Left cardiac atrium (tissue), 4 donors: ENCODE measurements around the gene KRTAP5-6. TPM values are rescaled to one million over a fixed set of nuclear protein-coding genes. Genes with fewer than 3 reads are reported as not detected.

Source experiments
- ATAC-seq, 2 donors: fragments of 200-7000 bp; cut with Tn5 transposase; one replicate each; pipeline ENCODE4 v1.9.1; 2020; ENCODE audit warnings: mild to moderate bottlenecking in 2 of 2, moderate library complexity in 2 of 2
- DNase-seq: peaks from one replicate; pipeline ENCODE4 v3.0.0-alpha.2; 2020
- intact Hi-C, 2 donors: fragments of 100-400 bp; cut with DNase I; formaldehyde crosslinking; loops; one replicate each; pipeline versions ENCODE4 v1.14.1 to v1.15.1; 2022 to 2023
- total RNA-seq, 2 donors: library from RNA; stranded (reverse); fragmentation: NEBNext Ultra II Directional; extraction: Animal tissue kit (Norgen Biotek cat#: 25700); gene quantifications; one replicate each; pipeline ENCODE4 v1.2.1, GENCODE V29; 2021
- donor health status: DM: no; HTN: yes; CAD: no.
- donor health status: DM: no; HTN: yes; CAD: no; lungs with severe emphysema.
- donor health status: DM: yes; HTN: yes; CAD: no.
- donor health status: Dilated cardiomyopathy.

KRTAP5-6 gene
- total RNA-seq, 2 donors from 2014 or later: not detected

DNA sequence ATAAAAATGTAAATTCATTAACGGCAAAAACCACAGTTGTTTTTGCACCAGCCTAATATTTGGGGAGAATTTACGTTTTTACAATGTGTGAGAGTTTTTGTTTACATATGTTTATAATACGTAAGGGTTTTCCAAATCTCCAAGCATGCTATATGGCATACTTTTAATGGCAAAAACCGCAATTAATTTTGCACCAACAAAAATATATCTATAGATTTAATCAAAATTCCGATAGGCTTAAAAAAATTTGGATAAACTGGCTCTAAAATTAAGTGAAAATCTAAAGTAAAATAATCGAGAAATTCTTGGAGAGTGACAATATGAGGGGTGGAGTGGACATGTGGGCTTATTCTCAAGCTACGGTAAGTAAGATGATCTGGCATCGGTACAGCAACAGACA is 22.8 kb downstream of the KRTAP5-6 start:
- intact Hi-C loops: loop anchor here in 1 of 2 donors (5.0 kb wide), 1 partner anchor 93 kb away; no protein-coding TSS in a partner anchor
- DNase-seq (no peak), ATAC-seq (no peak)

DNA sequence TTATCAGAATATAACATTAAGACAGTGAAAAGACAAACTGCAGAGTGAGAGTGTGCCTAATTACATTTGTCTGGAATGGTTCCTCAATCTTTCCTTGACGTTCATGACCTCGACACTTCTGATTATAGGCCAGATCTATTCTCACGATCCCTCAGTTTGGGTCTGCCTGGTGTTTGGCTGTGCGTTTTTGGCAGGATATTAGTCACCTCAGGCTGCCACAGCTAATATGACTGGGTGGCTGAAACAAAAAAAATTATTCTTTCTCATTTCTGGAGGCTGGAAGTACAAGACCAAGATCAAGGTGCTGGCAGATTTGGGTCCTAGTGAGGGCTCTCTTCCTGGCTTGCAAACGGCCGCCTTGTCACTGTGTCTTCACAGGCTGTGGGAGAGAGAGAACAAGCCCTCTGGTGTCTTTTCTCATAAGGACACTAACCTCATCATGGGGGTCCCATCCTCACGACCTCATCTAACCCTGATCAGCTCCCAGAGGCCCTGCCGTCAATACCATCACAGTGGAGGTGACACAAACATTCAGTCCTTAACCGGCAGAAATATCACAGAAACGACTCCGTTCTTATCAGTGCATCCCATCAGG is 30.2 kb downstream of the KRTAP5-6 start:
- ATAC-seq (no peak), DNase-seq (no peak)
- intact Hi-C loops: no loop called here

DNA sequence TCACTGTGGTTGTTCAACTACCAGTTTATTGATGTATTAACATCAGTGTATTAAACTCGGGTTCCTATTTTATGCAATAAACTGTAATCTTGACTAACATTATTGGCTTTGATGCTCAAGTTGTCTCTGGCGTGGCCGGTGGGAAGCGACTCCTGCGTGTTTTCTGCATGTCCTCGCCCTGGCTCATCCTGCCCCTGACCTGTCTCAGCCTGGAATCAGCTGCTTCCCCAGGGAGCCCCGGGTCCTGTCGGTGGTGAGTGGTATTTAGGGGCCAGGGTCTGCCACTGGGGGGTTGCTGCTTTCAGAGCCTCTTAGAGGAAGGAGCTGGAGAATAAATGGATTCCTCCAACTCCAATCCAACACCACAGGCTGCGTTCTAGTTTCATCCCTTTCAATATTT is 30.9 kb downstream of the KRTAP5-6 start:
- DNase-seq (no peak), ATAC-seq (no peak)
- intact Hi-C loops: no loop called here

DNA sequence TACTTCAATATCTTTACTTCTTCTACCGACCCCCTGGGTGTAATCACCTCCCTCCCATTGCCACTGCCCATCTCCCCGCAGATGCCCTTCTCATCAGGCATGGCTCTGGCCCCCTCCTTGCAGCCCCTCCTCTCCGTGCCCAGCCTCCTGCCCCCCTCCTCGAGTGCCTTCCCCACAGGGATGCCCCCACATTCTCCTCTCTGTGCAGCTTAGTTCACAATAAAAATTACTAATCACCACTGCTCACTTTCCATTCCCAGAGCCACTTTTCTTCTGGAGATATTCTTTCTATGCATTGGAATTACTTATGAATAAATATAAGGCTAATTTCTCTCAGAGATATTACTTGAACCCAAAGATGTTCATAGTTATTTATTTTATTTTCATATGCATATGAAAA is 31.3 kb downstream of the KRTAP5-6 start:
- intact Hi-C loops: no loop called here
- DNase-seq: no peak
- ATAC-seq: no peak

DNA sequence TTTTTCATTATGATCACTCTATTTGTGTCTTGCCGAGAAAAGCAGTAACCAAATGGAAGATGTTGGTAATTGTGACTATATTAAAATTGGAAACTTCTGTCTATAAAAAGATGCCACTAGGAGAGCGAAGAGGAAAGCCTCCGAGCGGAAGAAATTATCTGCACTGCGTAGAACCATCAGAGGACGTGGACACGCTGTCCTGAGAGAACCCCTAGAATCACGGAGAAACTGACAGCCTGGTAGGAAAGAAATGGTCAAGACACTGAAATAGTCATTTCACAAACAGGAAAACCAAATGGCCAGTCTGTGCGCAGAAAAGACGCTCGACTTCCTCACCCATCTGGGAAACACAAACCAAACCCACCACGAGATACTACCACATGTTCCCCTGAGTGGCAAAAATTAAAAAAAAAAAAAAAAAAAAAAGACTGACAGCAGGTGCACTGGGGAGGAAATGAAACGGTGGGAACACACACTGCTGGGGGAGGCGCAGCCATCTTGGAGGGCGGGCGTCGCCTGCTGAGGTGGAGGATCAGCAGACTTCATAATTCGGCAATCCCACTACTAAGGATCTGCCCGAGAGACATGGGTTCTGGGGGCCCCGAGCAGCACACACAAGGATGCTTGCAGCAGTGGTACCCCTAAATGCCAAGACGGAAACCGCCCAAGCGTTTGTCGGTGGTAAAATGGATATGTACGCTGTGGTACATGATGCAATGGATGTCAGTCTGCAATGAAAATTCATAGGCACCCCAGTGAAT is 32.1 kb downstream of the KRTAP5-6 start:
- ATAC-seq (no peak), DNase-seq (no peak)
- intact Hi-C loops: no loop called here

DNA sequence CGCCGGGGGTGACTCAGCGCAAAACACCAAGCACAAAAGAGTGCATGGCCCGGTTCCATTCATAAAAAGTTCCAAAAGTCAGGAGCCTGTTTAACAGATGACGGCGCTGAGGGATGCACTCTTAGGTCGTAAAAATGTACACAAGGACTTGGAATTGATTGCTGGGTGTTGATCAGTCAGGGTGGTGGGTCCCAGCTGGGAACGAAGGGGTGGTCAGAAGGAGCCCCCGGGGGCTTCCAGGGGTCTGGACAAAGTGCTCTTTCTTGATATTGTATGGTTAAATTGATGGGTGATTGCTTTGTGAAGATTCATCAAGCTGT is 32.7 kb downstream of the KRTAP5-6 start:
- no peak for DNase-seq
- no peak for ATAC-seq
- intact Hi-C loops: no loop called here

DNA sequence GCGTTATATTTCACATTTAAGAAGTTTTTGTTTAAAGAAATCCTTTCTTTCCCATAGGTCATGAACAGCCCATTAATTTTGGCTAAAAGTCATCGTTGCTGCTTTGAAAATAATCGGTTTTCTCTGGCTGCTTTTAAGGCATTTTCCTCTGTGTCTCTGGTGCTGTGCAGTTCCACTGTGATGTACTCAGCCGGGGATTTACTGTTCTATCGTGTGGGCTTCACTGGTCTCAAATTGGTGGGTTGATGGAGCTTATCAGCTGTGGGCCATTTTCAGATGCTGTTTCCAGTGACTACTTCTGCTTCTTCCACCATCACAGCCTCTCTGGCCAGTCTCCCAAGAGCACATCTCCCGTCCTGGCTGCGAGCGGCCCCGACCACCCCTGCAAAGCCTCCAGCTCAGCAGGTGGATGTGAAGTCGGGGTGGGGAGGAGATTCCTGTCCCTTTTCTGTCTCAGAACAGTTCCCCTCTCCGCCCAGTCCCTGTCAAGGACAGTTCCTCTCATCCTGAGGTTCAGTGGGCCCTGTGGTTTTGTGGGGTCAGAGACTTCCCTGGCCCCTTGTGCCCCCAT is 33.1 kb downstream of the KRTAP5-6 start:
- intact Hi-C loops: no loop called here
- DNase-seq (no peak), ATAC-seq (no peak)

DNA sequence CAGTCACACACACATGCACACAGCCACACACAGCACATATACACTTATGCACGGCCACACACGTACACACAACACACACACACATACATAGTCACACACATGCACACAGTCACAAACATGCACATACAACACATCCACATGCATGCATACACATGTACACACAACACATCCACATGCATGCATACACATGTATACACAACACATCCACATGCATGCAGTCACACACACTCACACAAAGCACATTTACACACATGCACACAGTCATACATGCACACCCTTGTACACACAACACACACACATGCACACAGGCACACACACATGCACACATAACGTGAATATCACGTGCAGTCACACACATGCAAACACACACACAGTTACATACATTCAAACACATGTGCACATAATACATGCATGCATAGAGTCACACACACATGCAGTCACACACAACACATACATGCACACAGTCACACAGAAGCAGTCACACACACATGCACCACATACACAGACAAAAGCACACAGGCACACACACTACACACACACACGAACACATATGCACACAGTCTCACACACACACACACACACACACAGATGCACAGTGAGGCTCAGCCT is 34.6 kb downstream of the KRTAP5-6 start:
- intact Hi-C loops: no loop called here
- DNase-seq (no peak), ATAC-seq (no peak)

DNA sequence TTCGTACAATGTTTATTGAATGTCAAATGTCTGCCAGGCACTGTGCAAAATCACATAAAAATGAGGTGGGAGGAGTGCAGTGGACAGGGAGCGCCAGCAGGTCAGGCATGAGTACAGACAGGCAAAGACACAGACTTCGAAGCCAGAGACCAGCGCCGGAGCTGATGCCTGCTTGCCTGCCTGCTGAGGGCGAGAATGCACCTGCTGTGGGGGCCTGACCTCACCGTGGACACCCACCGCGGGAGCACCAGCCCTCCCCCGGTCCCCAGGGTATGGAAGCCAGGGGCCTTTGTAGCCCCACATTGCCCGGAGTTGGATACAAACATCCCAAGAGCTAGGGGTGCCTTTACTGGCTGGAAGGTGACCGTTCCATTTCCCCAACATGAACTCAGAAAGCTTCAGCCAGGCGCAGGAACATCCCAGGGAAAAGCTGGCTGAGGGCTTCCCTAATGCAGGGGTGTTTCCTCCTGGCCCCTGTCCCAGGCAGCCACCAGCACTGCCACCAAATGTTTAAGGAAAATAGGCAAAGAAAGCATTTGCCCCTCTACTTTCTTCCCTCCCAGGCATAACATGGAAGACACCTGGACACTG is 35.5 kb downstream of the KRTAP5-6 start:
- DNase-seq (no peak), ATAC-seq (no peak)
- intact Hi-C loops: no loop called here

DNA sequence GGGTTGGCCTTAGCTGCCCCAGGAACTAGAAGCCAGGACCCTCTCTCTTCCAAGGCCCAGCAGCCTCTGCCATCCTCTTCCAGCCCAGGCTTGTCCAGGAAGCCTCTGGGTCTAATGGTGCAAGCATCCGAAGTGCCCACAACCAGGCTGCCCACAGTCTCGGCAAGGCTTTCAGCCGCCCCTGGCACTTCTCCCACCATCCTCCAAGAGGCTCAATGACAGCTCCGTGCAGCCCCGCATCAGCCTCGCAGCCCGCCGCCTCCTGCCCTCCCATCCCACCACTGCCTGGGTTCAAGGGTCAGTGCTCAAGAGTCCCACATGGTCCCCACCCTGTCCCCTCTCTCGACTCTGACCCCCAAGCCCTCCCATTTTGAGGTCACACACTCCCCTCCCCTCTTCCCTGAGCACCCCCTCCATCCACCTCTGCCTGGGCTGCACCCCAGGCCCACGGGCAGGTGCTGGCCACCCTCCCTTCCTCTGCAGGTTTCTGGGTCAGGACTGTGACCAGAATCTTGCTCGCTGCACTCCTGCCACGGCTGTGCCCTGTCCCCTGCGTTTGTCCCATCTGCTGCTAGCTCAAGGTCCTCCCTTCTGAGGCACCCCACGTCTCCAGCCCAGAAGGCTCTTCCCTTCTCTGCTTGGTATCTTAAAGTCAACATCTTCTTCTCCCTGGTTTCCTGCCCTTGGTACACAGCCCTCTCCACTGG is 36.2 kb downstream of the KRTAP5-6 start:
- ATAC-seq (no peak), DNase-seq (no peak)
- intact Hi-C loops: no loop called here

DNA sequence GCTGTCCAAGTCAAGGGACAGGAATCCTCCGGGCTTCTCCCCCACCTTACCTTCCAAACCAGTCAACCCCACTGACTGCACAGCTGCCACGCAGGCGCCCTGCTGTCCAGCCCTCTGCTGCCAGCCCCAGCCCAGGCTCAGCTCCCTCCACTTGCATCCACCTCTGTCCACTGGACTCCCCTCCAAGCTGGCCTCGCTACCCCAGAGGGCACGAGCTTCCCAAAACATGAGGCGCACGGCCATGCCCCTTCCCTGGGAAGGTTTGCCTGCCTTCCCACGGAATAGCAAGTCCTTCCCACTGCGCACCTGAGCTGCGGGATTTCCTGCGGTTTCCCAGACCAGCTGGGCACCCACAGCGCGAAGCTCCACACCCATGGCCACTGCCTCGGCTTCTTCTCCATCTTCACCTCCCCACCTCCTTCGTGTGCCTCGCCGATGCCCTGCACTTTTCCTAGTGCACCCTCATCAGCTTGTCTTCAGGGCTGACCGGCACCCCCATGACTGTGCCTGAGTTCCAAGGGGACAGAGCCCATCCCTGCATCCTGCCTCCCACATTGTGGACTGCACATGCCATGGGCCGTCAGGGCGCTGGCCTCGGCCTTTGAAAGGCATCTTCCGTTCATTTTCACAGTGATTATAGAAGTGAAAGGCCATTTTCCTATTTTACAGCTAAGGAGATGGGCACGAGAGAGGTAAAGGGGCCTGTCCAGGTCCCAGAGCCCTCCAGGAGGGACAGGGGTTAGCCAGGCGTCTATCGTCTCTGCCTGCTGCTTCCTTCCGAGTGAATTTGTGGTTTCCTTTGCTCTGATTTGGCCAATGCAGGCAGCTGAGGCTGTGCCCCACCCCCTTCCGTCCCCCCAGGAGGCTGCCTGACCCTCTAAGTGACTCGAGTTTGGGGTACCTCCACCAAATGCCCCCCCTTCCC is 37.0 kb downstream of the KRTAP5-6 start:
- DNase-seq: no peak
- ATAC-seq: no peak
- intact Hi-C loops: no loop called here

DNA sequence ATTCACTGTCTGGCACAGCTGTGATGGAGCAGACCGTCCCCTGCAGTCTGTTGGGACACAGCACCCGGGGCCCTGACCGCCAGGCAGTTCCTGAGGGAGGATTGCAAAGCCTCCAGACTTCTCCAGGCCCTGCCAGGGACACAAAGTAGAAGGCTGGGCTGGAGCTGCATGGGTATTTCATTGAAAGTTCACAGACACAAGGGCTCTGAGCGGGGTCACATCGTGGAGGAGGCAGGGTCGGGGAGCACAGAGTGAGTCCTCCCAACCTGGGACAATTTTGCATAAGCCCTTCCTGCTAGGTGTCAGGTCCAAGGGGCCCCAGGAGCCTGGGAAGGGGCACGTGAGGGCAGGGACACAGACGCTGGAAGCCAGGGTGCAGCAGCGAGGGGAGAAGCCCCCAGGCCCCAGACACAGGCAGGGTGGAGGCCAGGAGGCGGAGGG is 37.7 kb downstream of the KRTAP5-6 start:
- intact Hi-C loops: no loop called here
- DNase-seq (no peak), ATAC-seq (peak in 1 of 2 donors; percentile 46)

DNA sequence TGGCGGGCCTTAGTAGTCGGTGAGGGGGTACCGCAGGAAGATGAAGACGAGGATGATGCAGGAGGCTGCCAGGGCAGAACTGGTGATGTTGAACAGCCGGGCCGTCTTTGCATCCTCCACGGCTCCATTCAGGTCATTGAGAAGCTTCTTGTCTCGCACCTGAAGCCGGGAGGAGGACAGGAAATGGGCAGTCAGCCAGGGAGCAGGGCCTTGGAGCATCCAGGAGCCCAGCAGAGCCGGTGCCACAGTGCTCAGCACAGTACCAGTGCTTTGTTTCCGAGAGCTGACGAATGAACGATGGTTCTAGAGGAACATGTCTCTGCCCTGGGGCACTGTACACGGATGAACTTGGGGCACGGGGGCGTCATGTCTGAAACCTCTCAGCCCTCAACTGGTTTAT is 38.3 kb downstream of the KRTAP5-6 start:
- ATAC-seq (no peak), DNase-seq (no peak)
- intact Hi-C loops: no loop called here

DNA sequence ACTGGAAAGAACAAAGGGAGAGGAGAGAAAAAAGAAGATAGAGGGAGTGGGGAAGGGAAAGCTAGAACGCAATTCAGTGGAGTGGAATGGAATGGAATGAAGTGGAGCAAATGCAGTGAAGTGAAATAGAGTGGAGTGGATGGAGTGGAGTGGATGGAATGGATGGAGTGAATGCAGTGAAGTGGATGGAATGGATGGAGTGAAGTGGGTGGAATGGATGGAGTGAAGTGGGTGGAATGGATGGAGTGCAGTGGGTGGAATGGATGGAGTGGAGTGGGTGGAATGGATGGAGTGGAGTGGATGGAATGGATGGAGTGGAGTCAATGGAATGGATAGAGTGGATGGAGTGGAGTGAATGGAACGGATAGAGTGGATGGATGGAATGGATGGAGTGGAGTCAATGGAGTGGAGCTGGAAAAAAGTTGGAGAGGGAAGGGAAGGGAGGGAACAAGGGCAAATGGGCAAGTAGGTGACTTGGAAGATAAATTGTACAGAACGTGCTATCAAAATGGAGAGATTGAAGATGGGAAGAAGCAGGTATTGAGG is 39.5 kb downstream of the KRTAP5-6 start:
- intact Hi-C loops: no loop called here
- ATAC-seq: no peak
- DNase-seq: no peak

DNA sequence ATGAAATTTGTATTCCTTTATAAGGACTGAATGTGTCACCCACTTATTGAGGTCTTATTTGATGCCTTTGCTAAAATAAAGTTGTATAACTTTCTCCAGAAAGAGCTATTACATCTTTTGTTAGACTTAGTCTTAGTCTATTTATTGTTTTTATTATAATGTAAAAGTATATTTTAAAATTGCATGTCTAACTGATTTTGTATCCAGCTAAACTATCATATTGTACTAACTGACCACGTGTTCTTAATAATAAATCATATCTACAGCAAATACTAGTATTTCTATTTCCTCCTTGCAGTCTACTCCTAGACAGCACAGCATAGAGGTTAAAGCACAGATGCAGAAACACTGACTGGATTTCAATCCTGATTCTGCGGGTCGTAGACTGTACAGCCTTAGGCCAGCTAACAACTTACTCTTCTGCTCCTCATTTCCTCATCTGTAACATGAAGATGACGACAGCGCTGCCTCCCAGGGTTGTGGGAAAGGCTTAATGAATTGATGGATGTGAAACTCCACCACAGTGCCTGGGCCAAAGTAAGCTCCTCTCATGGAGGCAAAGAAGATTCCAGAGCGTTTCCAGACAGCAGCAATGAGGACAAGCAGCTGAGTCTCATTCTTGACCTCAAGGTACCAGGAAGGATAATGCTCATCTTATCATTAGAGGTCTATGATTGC is 40.2 kb downstream of the KRTAP5-6 start:
- intact Hi-C loops: no loop called here
- DNase-seq (no peak), ATAC-seq (no peak)

DNA sequence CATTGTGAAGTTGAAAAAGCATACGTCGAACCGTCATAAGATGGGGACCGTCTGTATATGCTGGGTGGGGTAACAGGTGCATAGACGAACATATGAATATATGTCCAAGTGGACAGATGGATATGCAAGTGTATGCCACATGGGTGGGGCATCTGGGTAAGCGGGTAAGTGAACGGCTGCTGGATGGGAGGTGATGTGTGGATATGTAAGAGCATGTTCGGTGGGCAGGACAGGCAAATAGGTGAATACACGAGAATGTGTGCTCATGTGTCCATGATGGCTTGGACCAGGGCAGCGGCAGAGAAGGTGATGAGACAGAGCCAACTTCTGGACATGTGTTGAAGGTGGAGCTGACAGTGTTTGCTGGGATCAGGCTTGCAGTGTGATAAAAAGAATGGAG is 41.4 kb downstream of the KRTAP5-6 start:
- intact Hi-C loops: no loop called here
- no peak for DNase-seq
- no peak for ATAC-seq

DNA sequence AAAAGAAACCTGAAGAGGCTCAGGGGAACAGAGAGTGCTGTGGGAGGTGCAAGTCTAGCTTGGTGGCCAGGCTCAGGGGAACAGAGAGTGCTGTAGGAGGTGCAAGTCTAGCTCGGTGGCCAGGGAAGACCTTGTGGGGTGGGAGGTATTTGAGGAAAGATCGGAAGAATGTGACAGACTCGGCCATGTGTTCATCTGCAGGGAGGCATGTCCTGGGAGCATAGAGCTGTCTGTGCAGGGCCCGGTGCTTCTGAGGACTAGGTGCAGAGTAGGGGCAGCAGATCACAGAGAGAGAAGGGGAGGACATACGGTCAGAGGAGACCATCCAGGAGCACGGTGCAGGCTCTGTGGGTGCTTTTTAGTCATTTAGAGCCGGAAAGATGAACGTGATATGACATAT is 42.6 kb downstream of the KRTAP5-6 start:
- DNase-seq (no peak), ATAC-seq (no peak)
- intact Hi-C loops: no loop called here
